ENCODE results near the gene AKAP13.

GRCh38 chr15:85759376-85759775 lies 379.0 kb downstream of the AKAP13 start:
- no peak for TF ChIP-seq POLR2A (IDR thresholded peaks at IDR 0.05; ENCODE audit: insufficient read depth in 1 of 2, low read depth in 2 of 2, low read length in 2 of 2)
- no peak for TF ChIP-seq ZNF343 (CRISPR knock-in tag; IDR thresholded peaks at IDR 0.05)
- no peak for TF ChIP-seq CTCF (CRISPR knock-in tag; IDR thresholded peaks at IDR 0.05)
- TF ChIP-seq KDM5A (IDR thresholded peaks at IDR 0.05; ENCODE audit: borderline replicate concordance, low read length): no peak
- no peak for TF ChIP-seq ZNF691 (CRISPR knock-in tag; IDR thresholded peaks at IDR 0.05; ENCODE audit: borderline replicate concordance, low read depth)
- no peak for TF ChIP-seq ELF4 (CRISPR knock-in tag; IDR thresholded peaks at IDR 0.05; ENCODE audit: borderline replicate concordance)
- TF ChIP-seq SYNCRIP (IDR thresholded peaks at IDR 0.05; ENCODE audit: insufficient read depth, low read depth, low read length): no peak
- no peak for TF ChIP-seq STAT5B (CRISPR knock-in tag; IDR thresholded peaks at IDR 0.05)
